ENCODE measurements around the gene CTBP1.

GRCh38 chr4:1223841-1224809 is 24.8 kb downstream of the CTBP1 start:
- TF ChIP-seq POLR2A (IDR thresholded peaks at IDR 0.05; ENCODE audit: low read depth, low read length) = no peak
- TF ChIP-seq TAF1 (IDR thresholded peaks at IDR 0.05; ENCODE audit: low read depth, low read length) = no peak

All from GM12891 (cell line).